ENCODE data around the gene LIN37. TPM values are rescaled to one million over a fixed set of nuclear protein-coding genes. Genes with fewer than 3 reads are reported as not detected.
"Not testable (repeated sequence)": the region's sequence is repeated elsewhere in the genome, so short reads cannot be mapped to it uniquely, and the experiment has no call there.

The LIN37 gene
- total RNA-seq, 1 donor from 2014 or later = 6.2 TPM

GRCh38 chr19:35721374-35721773, 27.0 kb upstream of the LIN37 start:
- peaks cover 35% of the 10 kb centered on the region for H3K4me1 ChIP-seq
- no peaks in the 10 kb centered on the region for H3K9me3 ChIP-seq (replicated peaks)
- no peaks in the 10 kb centered on the region for H3K27me3 ChIP-seq (ENCODE audit: low read depth)
- peaks cover 65% of the 10 kb centered on the region for H3K36me3 ChIP-seq
- intact Hi-C loops (cut with micrococcal nuclease) = no loop called here
- no peak for DNase-seq
- no peak overlapping the region for H3K27ac ChIP-seq (replicated peaks)
- no peak overlapping the region for H3K4me3 ChIP-seq
- TF ChIP-seq CTCF (IDR thresholded peaks at IDR 0.05; ENCODE audit: borderline replicate concordance) = no peak

DNA sequence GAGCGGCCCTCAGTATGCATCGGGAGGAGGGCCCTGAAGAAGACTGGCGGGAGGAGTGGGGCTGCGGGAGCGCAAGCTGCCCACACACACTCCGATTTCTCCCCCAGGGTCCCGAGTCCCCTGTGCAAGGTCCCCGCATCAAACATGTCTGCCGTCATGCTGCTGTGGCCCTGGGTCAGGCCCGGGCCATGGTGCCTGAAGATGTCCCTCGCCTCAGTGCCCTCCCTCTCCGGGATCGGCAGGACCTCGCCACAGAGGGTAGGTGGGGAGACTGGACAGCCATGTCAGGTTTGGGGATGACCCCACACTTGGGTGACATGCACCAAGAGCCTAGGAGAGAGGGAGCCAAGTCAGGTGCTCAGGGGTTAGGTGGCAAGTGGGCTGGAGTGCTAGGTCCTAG, 25.9 kb upstream of the LIN37 start:
- no peaks in the 10 kb centered on the region for H3K27me3 ChIP-seq (ENCODE audit: low read depth)
- H3K36me3 ChIP-seq = peaks cover 76% of the 10 kb centered on the region
- intact Hi-C loops (cut with micrococcal nuclease) = no loop called here
- no peak for DNase-seq
- no peak overlapping the region for H3K27ac ChIP-seq (replicated peaks)
- no peak overlapping the region for H3K4me3 ChIP-seq
- peaks cover 26% of the 10 kb centered on the region for H3K4me1 ChIP-seq
- no peaks in the 10 kb centered on the region for H3K9me3 ChIP-seq (replicated peaks)
- TF ChIP-seq CTCF (IDR thresholded peaks at IDR 0.05; ENCODE audit: borderline replicate concordance) = no peak

DNA sequence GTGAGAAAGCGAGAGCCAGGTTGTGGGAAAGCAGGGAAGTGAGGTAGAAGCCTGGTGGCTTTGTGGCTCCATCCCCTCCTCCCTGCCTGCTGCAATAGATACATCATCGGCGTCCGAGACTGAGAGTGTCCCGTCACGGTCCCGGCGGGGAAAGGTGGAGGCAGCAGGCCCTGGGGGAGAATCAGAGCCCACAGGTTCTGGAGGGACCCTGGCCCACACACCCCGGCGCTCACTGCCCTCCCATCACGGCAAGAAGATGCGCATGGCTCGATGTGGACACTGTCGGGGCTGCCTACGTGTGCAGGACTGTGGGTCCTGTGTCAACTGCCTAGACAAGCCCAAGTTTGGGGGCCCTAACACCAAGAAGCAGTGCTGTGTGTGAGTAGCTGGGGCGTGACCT, 25.5 kb upstream of the LIN37 start:
- no peaks in the 10 kb centered on the region for H3K9me3 ChIP-seq (replicated peaks)
- H3K27me3 ChIP-seq (ENCODE audit: low read depth) = no peaks in the 10 kb centered on the region
- peaks cover 26% of the 10 kb centered on the region for H3K4me1 ChIP-seq
- no peak overlapping the region for H3K4me3 ChIP-seq
- intact Hi-C loops (cut with micrococcal nuclease) = no loop called here
- H3K36me3 ChIP-seq = peaks cover 81% of the 10 kb centered on the region
- no peak overlapping the region for H3K27ac ChIP-seq (replicated peaks)
- DNase-seq = no peak
- TF ChIP-seq CTCF (IDR thresholded peaks at IDR 0.05; ENCODE audit: borderline replicate concordance) = no peak

DNA sequence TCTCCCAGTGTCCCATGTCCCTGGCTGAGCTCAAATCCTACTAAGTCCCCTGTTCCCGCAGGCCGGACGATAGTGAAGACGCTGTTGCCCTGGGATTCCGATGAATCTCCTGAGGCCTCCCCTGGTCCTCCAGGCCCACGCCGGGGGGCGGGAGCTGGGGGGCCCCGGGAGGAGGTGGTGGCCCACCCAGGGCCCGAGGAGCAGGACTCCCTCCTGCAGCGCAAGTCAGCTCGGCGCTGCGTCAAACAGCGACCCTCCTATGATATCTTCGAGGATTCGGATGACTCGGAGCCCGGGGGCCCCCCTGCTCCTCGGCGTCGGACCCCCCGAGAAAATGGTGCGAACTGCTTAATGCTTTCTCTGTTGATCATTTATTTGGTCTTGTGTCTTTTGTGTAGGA, 24.7 kb upstream of the LIN37 start:
- TF ChIP-seq CTCF (IDR thresholded peaks at IDR 0.05; ENCODE audit: borderline replicate concordance) = no peak
- no peak for DNase-seq
- H3K27me3 ChIP-seq (ENCODE audit: low read depth) = no peaks in the 10 kb centered on the region
- intact Hi-C loops (cut with micrococcal nuclease) = no loop called here
- peaks cover 88% of the 10 kb centered on the region for H3K36me3 ChIP-seq
- H3K9me3 ChIP-seq (replicated peaks) = no peaks in the 10 kb centered on the region
- no peak overlapping the region for H3K27ac ChIP-seq (replicated peaks)
- H3K4me3 ChIP-seq = no peak overlapping the region
- H3K4me1 ChIP-seq = peaks cover 20% of the 10 kb centered on the region

- H3K9me3 ChIP-seq (replicated peaks); intact Hi-C loops (cut with micrococcal nuclease); DNase-seq; H3K4me3 ChIP-seq; H3K27me3 ChIP-seq (ENCODE audit: low read depth); H3K27ac ChIP-seq (replicated peaks): not testable (repeated sequence)
- Histone ChIP-seq H3K36me3 (peaks cover 93% of the 10 kb centered on the region), H3K4me1 (peaks cover 15% of the 10 kb centered on the region)
These were observed 24.2 kb upstream of the LIN37 start for GRCh38 chr19:35724132-35724531.

GRCh38 chr19:35724560-35724959, 23.8 kb upstream of the LIN37 start:
- no peak overlapping the region for H3K27ac ChIP-seq (replicated peaks)
- no peaks in the 10 kb centered on the region for H3K27me3 ChIP-seq (ENCODE audit: low read depth)
- DNase-seq = no peak
- peaks cover 97% of the 10 kb centered on the region for H3K36me3 ChIP-seq
- H3K9me3 ChIP-seq (replicated peaks) = no peaks in the 10 kb centered on the region
- intact Hi-C loops (cut with micrococcal nuclease) = no loop called here
- no peak overlapping the region for H3K4me3 ChIP-seq
- peaks cover 11% of the 10 kb centered on the region for H3K4me1 ChIP-seq
- TF ChIP-seq CTCF (IDR thresholded peaks at IDR 0.05; ENCODE audit: borderline replicate concordance) = no peak
